GM12873 (cell line): Measurements from ENCODE around the gene POU3F3.

Experiments
- CTCF ChIP-seq: IDR thresholded peaks from 2 replicates; pipeline ENCODE4 v1.5.1; 2012; ENCODE audit warnings: low read depth, mild to moderate bottlenecking, moderate library complexity, low read length, control low read depth; ENCODE audit not compliant: insufficient read depth; ENCODE audit errors: missing control alignments

POU3F3 gene

GRCh38 chr2:104864280-104865095 lies 10.6 kb downstream of the POU3F3 start:
- TF ChIP-seq CTCF: no peak

- no peak for TF ChIP-seq CTCF
Observed at GRCh38 chr2:104865096-104865470, 11.2 kb downstream of the POU3F3 start.

GRCh38 chr2:104866122-104866864 lies 12.4 kb downstream of the POU3F3 start:
- TF ChIP-seq CTCF: no peak

- TF ChIP-seq CTCF: no peak
Observed at GRCh38 chr2:104866883-104867812, 13.2 kb downstream of the POU3F3 start.

- no peak for TF ChIP-seq CTCF
Observed at GRCh38 chr2:104867813-104868504, 14.0 kb downstream of the POU3F3 start.

GRCh38 chr2:104868505-104868866 lies 14.6 kb downstream of the POU3F3 start:
- TF ChIP-seq CTCF: no peak
